ENCODE results near the gene BTBD1. TPM values are rescaled to one million over a fixed set of nuclear protein-coding genes. Genes with fewer than 3 reads are reported as not detected.
"Not testable (repeated sequence)": the region's sequence is repeated elsewhere in the genome, so short reads cannot be mapped to it uniquely, and the experiment has no call there.

BTBD1 gene
- total RNA-seq, 1 donor from 2014 or later: 51.4 TPM

GRCh38 chr15:83094583-83094982 lies 27.5 kb upstream of the BTBD1 start:
- no peak for TF ChIP-seq CTCF (IDR thresholded peaks at IDR 0.05)
- Mint-ChIP-seq H3K27me3 (ENCODE audit: low read depth) (peaks cover 12% of the 10 kb centered on the region), H3K36me3 (ENCODE audit: low read depth) (peaks cover 5% of the 10 kb centered on the region), H3K9me3 (ENCODE audit: low read depth) (peaks cover 13% of the 10 kb centered on the region), H3K27ac (ENCODE audit: unreplicated experiment) (no peak overlapping the region), H3K4me1 (ENCODE audit: low read depth) (peaks cover 3% of the 10 kb centered on the region), H3K4me3 (ENCODE audit: unreplicated experiment) (no peak overlapping the region)
- DNase-seq (ENCODE audit: low spot score): no peak

- no peak for TF ChIP-seq CTCF (IDR thresholded peaks at IDR 0.05)
- Mint-ChIP-seq H3K27me3 (ENCODE audit: low read depth) (peaks cover 7% of the 10 kb centered on the region), H3K4me3 (ENCODE audit: unreplicated experiment) (no peak overlapping the region), H3K36me3 (ENCODE audit: low read depth) (peaks cover 5% of the 10 kb centered on the region), H3K9me3 (ENCODE audit: low read depth) (peaks cover 5% of the 10 kb centered on the region), H3K4me1 (ENCODE audit: low read depth) (peaks cover 3% of the 10 kb centered on the region), H3K27ac (ENCODE audit: unreplicated experiment) (no peak overlapping the region)
- DNase-seq (ENCODE audit: low spot score): no peak
Measured at GRCh38 chr15:83092309-83092976, 25.4 kb upstream of the BTBD1 start.

- not testable (repeated sequence) for DNase-seq (ENCODE audit: low spot score); H3K36me3 Mint-ChIP-seq (ENCODE audit: low read depth); H3K27ac Mint-ChIP-seq (ENCODE audit: unreplicated experiment); H3K27me3 Mint-ChIP-seq (ENCODE audit: low read depth); H3K9me3 Mint-ChIP-seq (ENCODE audit: low read depth); H3K4me1 Mint-ChIP-seq (ENCODE audit: low read depth); H3K4me3 Mint-ChIP-seq (ENCODE audit: unreplicated experiment)
Measured at GRCh38 chr15:83091965-83092308, 24.9 kb upstream of the BTBD1 start.

GRCh38 chr15:83090465-83090864 lies 23.4 kb upstream of the BTBD1 start:
- no peak for DNase-seq (ENCODE audit: low spot score)
- H3K36me3 Mint-ChIP-seq (ENCODE audit: low read depth): no peaks in the 10 kb centered on the region
- no peaks in the 10 kb centered on the region for H3K27me3 Mint-ChIP-seq (ENCODE audit: low read depth)
- no peaks in the 10 kb centered on the region for H3K9me3 Mint-ChIP-seq (ENCODE audit: low read depth)
- H3K27ac Mint-ChIP-seq (ENCODE audit: unreplicated experiment): no peak overlapping the region
- no peak overlapping the region for H3K4me3 Mint-ChIP-seq (ENCODE audit: unreplicated experiment)
- peaks cover 3% of the 10 kb centered on the region for H3K4me1 Mint-ChIP-seq (ENCODE audit: low read depth)
- no peak for TF ChIP-seq CTCF (IDR thresholded peaks at IDR 0.05)

GRCh38 chr15:83088876-83089275 lies 21.8 kb upstream of the BTBD1 start:
- no peak for TF ChIP-seq CTCF (IDR thresholded peaks at IDR 0.05)
- no peak overlapping the region for H3K4me3 Mint-ChIP-seq (ENCODE audit: unreplicated experiment)
- H3K9me3 Mint-ChIP-seq (ENCODE audit: low read depth): no peaks in the 10 kb centered on the region
- no peak for DNase-seq (ENCODE audit: low spot score)
- no peak overlapping the region for H3K27ac Mint-ChIP-seq (ENCODE audit: unreplicated experiment)
- no peaks in the 10 kb centered on the region for H3K27me3 Mint-ChIP-seq (ENCODE audit: low read depth)
- H3K36me3 Mint-ChIP-seq (ENCODE audit: low read depth): no peaks in the 10 kb centered on the region
- peaks cover 3% of the 10 kb centered on the region for H3K4me1 Mint-ChIP-seq (ENCODE audit: low read depth)

- peaks cover 3% of the 10 kb centered on the region for H3K4me1 Mint-ChIP-seq (ENCODE audit: low read depth)
- H3K36me3 Mint-ChIP-seq (ENCODE audit: low read depth): no peaks in the 10 kb centered on the region
- no peak for TF ChIP-seq CTCF (IDR thresholded peaks at IDR 0.05)
- DNase-seq (ENCODE audit: low spot score): no peak
- no peaks in the 10 kb centered on the region for H3K9me3 Mint-ChIP-seq (ENCODE audit: low read depth)
- H3K27me3 Mint-ChIP-seq (ENCODE audit: low read depth): peaks cover 2% of the 10 kb centered on the region
- no peak overlapping the region for H3K4me3 Mint-ChIP-seq (ENCODE audit: unreplicated experiment)
- H3K27ac Mint-ChIP-seq (ENCODE audit: unreplicated experiment): no peak overlapping the region
Measured at GRCh38 chr15:83087576-83087975, 20.5 kb upstream of the BTBD1 start.

GRCh38 chr15:83085864-83086552 lies 19.0 kb upstream of the BTBD1 start:
- not testable (repeated sequence) for H3K4me3 Mint-ChIP-seq (ENCODE audit: unreplicated experiment); H3K36me3 Mint-ChIP-seq (ENCODE audit: low read depth); H3K27ac Mint-ChIP-seq (ENCODE audit: unreplicated experiment); H3K9me3 Mint-ChIP-seq (ENCODE audit: low read depth); DNase-seq (ENCODE audit: low spot score); H3K27me3 Mint-ChIP-seq (ENCODE audit: low read depth); H3K4me1 Mint-ChIP-seq (ENCODE audit: low read depth)

GRCh38 chr15:83085461-83085860 lies 18.4 kb upstream of the BTBD1 start:
- not testable (repeated sequence) for H3K36me3 Mint-ChIP-seq (ENCODE audit: low read depth); H3K9me3 Mint-ChIP-seq (ENCODE audit: low read depth); DNase-seq (ENCODE audit: low spot score); H3K27ac Mint-ChIP-seq (ENCODE audit: unreplicated experiment); H3K27me3 Mint-ChIP-seq (ENCODE audit: low read depth); H3K4me3 Mint-ChIP-seq (ENCODE audit: unreplicated experiment); H3K4me1 Mint-ChIP-seq (ENCODE audit: low read depth)

All from chondrocyte (in vitro differentiated cells).